SK-N-SH treated with all-trans-retinoic acid at 6 μM for 48 hours (cell line): Measurements from ENCODE around the gene NCLN.

Experiments
- ATAC-seq: fragments of 200-7000 bp; cut with Tn5 transposase; 3 replicates; pipeline ENCODE4 v1.9.1; 2020; ENCODE audit warnings: mild to moderate bottlenecking, moderate library complexity
- BACH2 ChIP-seq: fragments of 250-450 bp; sonication (Bioruptor Pico); IDR thresholded peaks from 2 replicates; pipeline ENCODE4 v1.9.0; 2021; ENCODE audit warnings: mild to moderate bottlenecking, borderline replicate concordance
- CREB5 ChIP-seq: fragments of 250-450 bp; sonication (Bioruptor Pico); IDR thresholded peaks from 2 replicates; pipeline ENCODE4 v1.5.1; 2020; ENCODE audit warnings: low read depth, mild to moderate bottlenecking, moderate library complexity
- CSDC2 ChIP-seq: fragments of 250-450 bp; sonication (Bioruptor Pico); IDR thresholded peaks from 2 replicates; pipeline ENCODE4 v1.5.0; 2020; ENCODE audit warnings: mild to moderate bottlenecking, moderate library complexity
- CSRNP3 ChIP-seq: fragments of 250-450 bp; sonication (Bioruptor Pico); IDR thresholded peaks from 2 replicates; pipeline ENCODE4 v1.5.1; 2021; ENCODE audit warnings: mild to moderate bottlenecking, moderate library complexity
- ESRRG ChIP-seq: fragments of 250-450 bp; sonication (Bioruptor Pico); IDR thresholded peaks from 2 replicates; pipeline ENCODE4 v1.6.1; 2021; ENCODE audit warnings: mild to moderate bottlenecking
- ISL1 ChIP-seq: fragments of 250-450 bp; sonication (Bioruptor Pico); IDR thresholded peaks from 2 replicates; pipeline ENCODE4 v2.1.2; 2022; ENCODE audit warnings: mild to moderate bottlenecking, moderate library complexity
- PATZ1 ChIP-seq: fragments of 250-450 bp; sonication (Bioruptor Pico); IDR thresholded peaks from 2 replicates; pipeline ENCODE4 v1.8.0; 2020; ENCODE audit warnings: mild to moderate bottlenecking, moderate library complexity, borderline replicate concordance
- POU6F1 ChIP-seq: fragments of 250-450 bp; sonication (Bioruptor Pico); IDR thresholded peaks from 2 replicates; pipeline ENCODE4 v1.8.0; 2021; ENCODE audit warnings: low read depth, mild to moderate bottlenecking, moderate library complexity, borderline replicate concordance
- PPARA ChIP-seq: fragments of 250-450 bp; sonication (Bioruptor Pico); IDR thresholded peaks from 2 replicates; pipeline ENCODE4 v1.5.0; 2020; ENCODE audit warnings: mild to moderate bottlenecking, borderline replicate concordance
- RARB ChIP-seq: fragments of 250-450 bp; sonication (Bioruptor Pico); IDR thresholded peaks from 2 replicates; pipeline ENCODE4 v1.8.0; 2021; ENCODE audit warnings: mild to moderate bottlenecking, moderate library complexity
- SNAI2 ChIP-seq: fragments of 250-450 bp; sonication (Bioruptor Pico); IDR thresholded peaks from 2 replicates; pipeline ENCODE4 v1.5.0; 2020; ENCODE audit warnings: mild to moderate bottlenecking, moderate library complexity
- TCF4 ChIP-seq: fragments of 250-450 bp; sonication (Bioruptor Pico); IDR thresholded peaks from 2 replicates; pipeline ENCODE4 v1.8.0; 2021; ENCODE audit warnings: mild to moderate bottlenecking, moderate library complexity, borderline replicate concordance
- TOX ChIP-seq: fragments of 250-450 bp; sonication (Bioruptor Pico); IDR thresholded peaks from 2 replicates; pipeline ENCODE4 v1.8.0; 2021; ENCODE audit warnings: mild to moderate bottlenecking, moderate library complexity, borderline replicate concordance
- TSHZ2 ChIP-seq: fragments of 250-450 bp; sonication (Bioruptor Pico); IDR thresholded peaks from 2 replicates; pipeline ENCODE4 v1.5.0; 2020; ENCODE audit warnings: mild to moderate bottlenecking, moderate library complexity
- ZFP3 ChIP-seq: fragments of 250-450 bp; sonication (Bioruptor Pico); IDR thresholded peaks from 2 replicates; pipeline ENCODE4 v1.5.0; 2020; ENCODE audit warnings: mild to moderate bottlenecking, moderate library complexity
- ZFP30 ChIP-seq: fragments of 450-650 bp; formaldehyde crosslinking; IDR thresholded peaks from 2 replicates; pipeline ENCODE4 v1.5.0; 2022; ENCODE audit warnings: mild to moderate bottlenecking, moderate library complexity
- ZNF565 ChIP-seq: fragments of 450-650 bp; formaldehyde crosslinking; conservative IDR thresholded peaks from 2 replicates; pipeline ENCODE4 v1.5.0; 2020; ENCODE audit warnings: low read depth, mild to moderate bottlenecking, moderate library complexity
- ZNF70 ChIP-seq: fragments of 450-650 bp; formaldehyde crosslinking; IDR thresholded peaks from 2 replicates; pipeline ENCODE4 v1.5.0; 2020; ENCODE audit warnings: mild to moderate bottlenecking, moderate library complexity
- ZNF8 ChIP-seq: fragments of 450-650 bp; formaldehyde crosslinking; IDR thresholded peaks from 2 replicates; pipeline ENCODE4 v1.5.0; 2020; ENCODE audit warnings: mild to moderate bottlenecking, moderate library complexity

NCLN gene

GRCh38 chr19:3204646-3205275, 19.0 kb downstream of the NCLN start:
- no peak for ATAC-seq

More at GRCh38 chr19:3204646-3205275, 19.0 kb downstream of the NCLN start:
- TF ChIP-seq CREB5 (CRISPR knock-in tag) (no peak), ISL1 (CRISPR knock-in tag) (no peak), POU6F1 (no peak), CSDC2 (CRISPR knock-in tag) (no peak), ZNF70 (no peak), PPARA (no peak), CSRNP3 (no peak), ZFP30 (CRISPR knock-in tag) (no peak), ZNF8 (no peak), SNAI2 (CRISPR knock-in tag) (no peak), ESRRG (CRISPR knock-in tag) (no peak), TOX (CRISPR knock-in tag) (no peak), RARB (CRISPR knock-in tag) (no peak), ZNF565 (CRISPR knock-in tag) (no peak), ZFP3 (no peak), TCF4 (no peak), TSHZ2 (CRISPR knock-in tag) (no peak), BACH2 (no peak), PATZ1 (CRISPR knock-in tag) (no peak)
